C4-2B (cell line): Measurements from ENCODE around the gene LIPC.

ENCODE experiments used
- ZFX ChIP-seq: fragments of 450-650 bp; IDR thresholded peaks from 2 replicates; pipeline ENCODE4 v1.6.1; 2017
- TF ChIP-seq, protein P1 (sequence below): fragments of 450-650 bp; conservative IDR thresholded peaks from 2 replicates; pipeline ENCODE4 v1.5.1; 2017; ENCODE audit warnings: mild to moderate bottlenecking

DNA sequence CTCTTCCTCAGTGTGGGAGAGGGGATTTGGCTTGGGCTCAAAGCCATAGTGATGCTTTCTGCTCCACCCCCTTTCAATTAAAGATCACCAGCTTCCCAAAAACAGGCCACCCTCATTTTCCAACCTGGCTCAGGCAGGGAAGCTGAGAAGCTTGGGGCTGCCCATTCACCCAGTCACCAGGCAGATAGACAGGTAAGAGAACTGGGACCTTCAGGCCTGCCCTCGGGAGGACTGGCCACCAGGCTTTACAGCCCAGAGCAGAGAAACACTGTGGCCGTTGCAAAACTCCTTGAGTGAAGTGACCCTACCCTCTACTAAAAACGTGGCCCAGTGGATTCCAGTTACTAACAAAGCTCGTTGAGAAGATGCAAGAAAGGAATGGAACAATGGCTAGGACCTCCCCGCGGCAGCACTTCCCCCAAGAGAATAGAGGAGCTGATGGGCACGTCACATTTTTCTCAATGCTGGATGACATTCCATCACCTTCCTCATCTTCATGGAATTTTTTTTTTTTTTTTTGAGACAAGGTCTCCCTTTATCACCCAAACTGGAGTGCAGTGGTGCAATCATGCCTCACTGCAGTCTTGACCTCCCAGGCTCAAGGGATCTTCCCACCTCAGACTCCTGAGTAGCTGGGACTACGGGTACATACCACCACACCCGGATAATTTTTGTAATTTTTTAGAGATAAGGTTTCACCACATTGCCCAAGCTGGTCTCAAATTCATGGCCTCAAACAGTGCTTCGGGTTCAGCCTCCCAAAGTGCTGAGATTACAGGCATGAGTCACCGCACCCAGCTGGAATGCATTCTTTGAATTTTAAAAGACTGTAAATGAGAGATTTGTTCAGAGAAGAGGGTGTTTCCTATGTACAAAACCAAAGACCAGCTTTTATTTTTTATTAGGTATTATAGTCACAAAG, 37.9 kb downstream of the LIPC start:
- TF ChIP-seq, protein P1, sequence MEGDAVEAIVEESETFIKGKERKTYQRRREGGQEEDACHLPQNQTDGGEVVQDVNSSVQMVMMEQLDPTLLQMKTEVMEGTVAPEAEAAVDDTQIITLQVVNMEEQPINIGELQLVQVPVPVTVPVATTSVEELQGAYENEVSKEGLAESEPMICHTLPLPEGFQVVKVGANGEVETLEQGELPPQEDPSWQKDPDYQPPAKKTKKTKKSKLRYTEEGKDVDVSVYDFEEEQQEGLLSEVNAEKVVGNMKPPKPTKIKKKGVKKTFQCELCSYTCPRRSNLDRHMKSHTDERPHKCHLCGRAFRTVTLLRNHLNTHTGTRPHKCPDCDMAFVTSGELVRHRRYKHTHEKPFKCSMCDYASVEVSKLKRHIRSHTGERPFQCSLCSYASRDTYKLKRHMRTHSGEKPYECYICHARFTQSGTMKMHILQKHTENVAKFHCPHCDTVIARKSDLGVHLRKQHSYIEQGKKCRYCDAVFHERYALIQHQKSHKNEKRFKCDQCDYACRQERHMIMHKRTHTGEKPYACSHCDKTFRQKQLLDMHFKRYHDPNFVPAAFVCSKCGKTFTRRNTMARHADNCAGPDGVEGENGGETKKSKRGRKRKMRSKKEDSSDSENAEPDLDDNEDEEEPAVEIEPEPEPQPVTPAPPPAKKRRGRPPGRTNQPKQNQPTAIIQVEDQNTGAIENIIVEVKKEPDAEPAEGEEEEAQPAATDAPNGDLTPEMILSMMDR: no peak
- TF ChIP-seq ZFX: no peak
